GM18520 (cell line): ENCODE data around the gene TAGLN3.

ENCODE experiments used
- ATAC-seq: cut with Tn5 transposase; IDR thresholded peaks from one replicate; pipeline ENCODE4 v1.9.1; 2021; ENCODE audit not compliant: unreplicated experiment

Gene TAGLN3

GRCh38 chr3:111976254-111976653, 22.5 kb upstream of the TAGLN3 start:
- ATAC-seq, result no peak

GRCh38 chr3:111978583-111979433, 19.9 kb upstream of the TAGLN3 start, which contains the start of gene ABHD10:
TSS of gene ABHD10 (plus strand) at chr3:111979026. CDS start at chr3:111979062, 36 bp downstream.
- peak; percentile 94 for ATAC-seq

- peak; percentile 16 for ATAC-seq
These were observed 19.2 kb upstream of the TAGLN3 start for GRCh38 chr3:111979434-111980038.

- no peak for ATAC-seq
These were observed 17.8 kb upstream of the TAGLN3 start for GRCh38 chr3:111980716-111981456.

- no peak for ATAC-seq
These were observed 17.3 kb upstream of the TAGLN3 start for GRCh38 chr3:111981457-111981763.

GRCh38 chr3:111984636-111985298, 14.0 kb upstream of the TAGLN3 start:
- ATAC-seq, result no peak

GRCh38 chr3:111986800-111987199, 11.9 kb upstream of the TAGLN3 start:
- no peak for ATAC-seq

GRCh38 chr3:111989061-111989678, 9.6 kb upstream of the TAGLN3 start:
- peak; percentile 66 for ATAC-seq

GRCh38 chr3:111993038-111993437, 5.7 kb upstream of the TAGLN3 start:
- no peak for ATAC-seq

- no peak for ATAC-seq
These were observed 982 bp downstream of the TAGLN3 start for GRCh38 chr3:111999484-112000324.

GRCh38 chr3:112000367-112000771, 1.6 kb downstream of the TAGLN3 start:
- no peak for ATAC-seq

GRCh38 chr3:112000966-112001365, 2.2 kb downstream of the TAGLN3 start:
- no peak for ATAC-seq

- ATAC-seq, result no peak
These were observed 2.8 kb downstream of the TAGLN3 start for GRCh38 chr3:112001526-112001925.

- ATAC-seq, result no peak
These were observed 3.6 kb downstream of the TAGLN3 start for GRCh38 chr3:112002096-112002971.

GRCh38 chr3:112003321-112004080, 4.8 kb downstream of the TAGLN3 start:
- no peak for ATAC-seq

GRCh38 chr3:112004187-112004586, 5.5 kb downstream of the TAGLN3 start:
- no peak for ATAC-seq

GRCh38 chr3:112004669-112005068, 5.9 kb downstream of the TAGLN3 start:
- ATAC-seq, result no peak

GRCh38 chr3:112005091-112005672, 6.5 kb downstream of the TAGLN3 start:
- ATAC-seq, result peak; percentile 36
